Left lung (tissue), 10 donors: ENCODE measurements around the gene TDRD10. TPM values are rescaled to one million over a fixed set of nuclear protein-coding genes. Genes with fewer than 3 reads are reported as not detected.
A peak's percentile ranks its signal among the peaks of the same experiment; 100 is the strongest.

Source experiments
- ATAC-seq: fragments of 200-7000 bp; cut with Tn5 transposase; one replicate; pipeline ENCODE4 v1.9.1; 2020; ENCODE audit warnings: moderate library complexity
- DNase-seq, 4 donors: peaks; one replicate each; pipeline ENCODE4 v3.0.0-alpha.2; 2013 to 2020
- H3K27ac ChIP-seq, 2 donors: fragments of 200-600 bp; sonication (generic) in 1 of 2; one replicate each; pipeline versions ENCODE4 v1.5.0 to v1.8.0; 2020 to 2021
- H3K27me3 ChIP-seq, 2 donors: fragments of 200-600 bp; sonication (generic) in 1 of 2; one replicate each; pipeline versions ENCODE4 v1.5.0 to v1.8.0; 2020 to 2021
- H3K36me3 ChIP-seq, 2 donors: fragments of 200-600 bp; sonication (generic) in 1 of 2; one replicate each; pipeline versions ENCODE4 v1.5.0 to v1.8.0; 2020 to 2021
- H3K4me1 ChIP-seq, 2 donors: fragments of 200-600 bp; one replicate each; pipeline ENCODE4 v1.8.0; 2021
- H3K4me3 ChIP-seq, 2 donors: fragments of 200-600 bp; sonication (generic) in 1 of 2; one replicate each; pipeline versions ENCODE4 v1.5.0 to v1.8.0; 2020 to 2021; ENCODE audit warnings: mild to moderate bottlenecking in 1 of 2
- H3K9me3 ChIP-seq, 2 donors: fragments of 200-600 bp; sonication (generic) in 1 of 2; one replicate each; pipeline versions ENCODE4 v1.5.0 to v1.8.0; 2020 to 2021
- CTCF ChIP-seq, 2 donors: fragments of 200-600 bp; sonication (generic) in 1 of 2; IDR thresholded peaks; one replicate each; pipeline versions ENCODE4 v1.5.0 to v1.8.0; 2021; ENCODE audit warnings: antibody characterized with exemption in 2 of 2
- intact Hi-C, 2 donors: fragments of 100-400 bp; cut with DNase I; formaldehyde crosslinking; loops; one replicate each; pipeline versions ENCODE4 v1.11.2 to v1.14.2; 2022
- polyA plus RNA-seq, 6 donors: library from polyadenylated mRNA; unstranded; fragments of 120-200 nt; gene quantifications; one replicate each; pipeline ENCODE4 v1.2.1, GENCODE V29; 2013; ENCODE audit not compliant: insufficient read length in 6 of 6
- total RNA-seq, 2 donors: library from RNA; stranded (reverse); fragmentation: NEBNext Ultra II Directional; extraction: Animal tissue kit (Norgen Biotek cat#: 25700); gene quantifications; one replicate each; pipeline ENCODE4 v1.2.1, GENCODE V29; 2021
- donor health status: DM: no; HTN: yes; CAD: no.
- donor health status: DM: no; HTN: no; CAD: no.

TDRD10 gene
- total and polyA plus RNA-seq, 8 donors, result 3.1 to 5.0 (median 3.6) TPM

GRCh38 chr1:154558720-154559465 lies 56.9 kb downstream of the TDRD10 start:
- ATAC-seq (peak; percentile 94), DNase-seq (peak; percentile 98 to 100 (median 100))
- Histone ChIP-seq H3K27ac (peak overlapping the region; percentile 88 to 93), H3K4me1 (peaks cover 5 to 29% of the 10 kb centered on the region in 2 donors), H3K27me3 (no peaks in the 10 kb centered on the region), H3K9me3 (no peaks in the 10 kb centered on the region), H3K36me3 (peaks cover 0 to 20% of the 10 kb centered on the region in 2 donors), H3K4me3 (peak overlapping the region; percentile 41 to 92)
- intact Hi-C loops, result no loop called here
- TF ChIP-seq CTCF (IDR thresholded peaks at IDR 0.05), result no peak

- DNase-seq, result peak; percentile 83 to 92 (median 88)
- intact Hi-C loops, result loop anchor here in 1 of 2 donors (10.0 kb wide), 1 partner anchor 315 kb away; the partner anchor contains the start of gene KCNN3
- Histone ChIP-seq H3K27ac (peak overlapping the region; percentile 88 to 93), H3K4me1 (peaks cover 5 to 29% of the 10 kb centered on the region in 2 donors), H3K27me3 (no peaks in the 10 kb centered on the region), H3K36me3 (peaks cover 0 to 13% of the 10 kb centered on the region in 2 donors), H3K4me3 (peak overlapping the region; percentile 41 to 92), H3K9me3 (no peaks in the 10 kb centered on the region)
- ATAC-seq, result peak; percentile 86
- TF ChIP-seq CTCF (IDR thresholded peaks at IDR 0.05), result peak; percentile 95 to 96
These were observed 57.5 kb downstream of the TDRD10 start for GRCh38 chr1:154559466-154560044.

- H3K4me1 ChIP-seq, result peaks cover 3 to 9% of the 10 kb centered on the region in 2 donors
- TF ChIP-seq CTCF (IDR thresholded peaks at IDR 0.05), result no peak
- no peaks in the 10 kb centered on the region for H3K36me3 ChIP-seq
- peaks cover 12 to 45% of the 10 kb centered on the region in 2 donors for H3K27me3 ChIP-seq
- H3K27ac ChIP-seq, result no peak overlapping the region
- ATAC-seq (no peak), DNase-seq (no peak)
- no peaks in the 10 kb centered on the region for H3K9me3 ChIP-seq
- intact Hi-C loops, result loop anchor here in 1 of 2 donors (10.0 kb wide), 1 partner anchor 309 kb away; the partner anchor contains the start of gene KCNN3
- H3K4me3 ChIP-seq, result no peak overlapping the region
These were observed 63.9 kb downstream of the TDRD10 start for GRCh38 chr1:154565876-154566275.

- ATAC-seq, result peak; percentile 100
- TF ChIP-seq CTCF (IDR thresholded peaks at IDR 0.05), result no peak
- Histone ChIP-seq H3K4me3 (no peak within 1 kb of the TSS), H3K4me1 (peaks cover 3 to 9% of the 10 kb centered on the region in 2 donors), H3K9me3 (no peaks in the 10 kb centered on the region), H3K36me3 (no peaks in the 10 kb centered on the region), H3K27me3 (peaks cover 12 to 45% of the 10 kb centered on the region in 2 donors), H3K27ac (no peak within 1 kb of the TSS)
- peak; percentile 36 to 94 (median 59) for DNase-seq
- intact Hi-C loops, result loop anchor here in 1 of 2 donors (10.0 kb wide), 1 partner anchor 307 kb away; the partner anchor contains the start of gene KCNN3
These were observed 65.6 kb downstream of the TDRD10 start, which contains the start of gene CHRNB2 for GRCh38 chr1:154567386-154568156. Gene CHRNB2 (plus strand): TSS chr1:154567778. CDS start chr1:154568045, 267 bp downstream.
